ENCODE results near the gene DLEU7. TPM values are rescaled to one million over a fixed set of nuclear protein-coding genes. Genes with fewer than 3 reads are reported as not detected.

The DLEU7 gene
- total RNA-seq, 4 donors from 2014 or later = 0.11 to 0.13 TPM; not detected in 2

- Histone ChIP-seq H3K9me3 (no peaks in the 10 kb centered on the region), H3K4me1 (peaks cover 16 to 29% of the 10 kb centered on the region in 2 donors), H3K36me3 (no peaks in the 10 kb centered on the region), H3K27me3 (no peaks in the 10 kb centered on the region), H3K4me3 (replicated peaks in 1 of 3) (no peak overlapping the region), H3K27ac (no peak overlapping the region)
- intact Hi-C loops (cut with DNase I) = no loop called here
- DNase-seq = no peak
- no peak for TF ChIP-seq POLR2A (IDR thresholded peaks at IDR 0.05)
- TF ChIP-seq CTCF (IDR thresholded peaks at IDR 0.05) = no peak
- 32 to 36% methylated on average over 3 of the region's 3 CpGs for WGBS, 2 donors
These were observed 3.2 kb downstream of the DLEU7 start for GRCh38 chr13:50840284-50840683.

GRCh38 chr13:50839828-50840227, 3.7 kb downstream of the DLEU7 start:
- 92 to 95% methylated on average over 4 of the region's 4 CpGs for WGBS, 2 donors
- Histone ChIP-seq H3K4me1 (peaks cover 14 to 27% of the 10 kb centered on the region in 2 donors), H3K36me3 (no peaks in the 10 kb centered on the region), H3K27me3 (no peaks in the 10 kb centered on the region), H3K27ac (no peak overlapping the region), H3K9me3 (no peaks in the 10 kb centered on the region), H3K4me3 (replicated peaks in 1 of 3) (no peak overlapping the region)
- TF ChIP-seq CTCF (IDR thresholded peaks at IDR 0.05) = no peak
- no peak for TF ChIP-seq POLR2A (IDR thresholded peaks at IDR 0.05)
- intact Hi-C loops (cut with DNase I) = no loop called here
- no peak for DNase-seq

- H3K27ac ChIP-seq = no peak overlapping the region
- H3K9me3 ChIP-seq = no peaks in the 10 kb centered on the region
- no peak for TF ChIP-seq POLR2A (IDR thresholded peaks at IDR 0.05)
- no peak for TF ChIP-seq CTCF (IDR thresholded peaks at IDR 0.05)
- WGBS, 2 donors = 84 to 88% methylated on average over 8 of the region's 8 CpGs
- no peak for DNase-seq
- H3K27me3 ChIP-seq = no peaks in the 10 kb centered on the region
- intact Hi-C loops (cut with DNase I) = no loop called here
- H3K4me3 ChIP-seq (replicated peaks in 1 of 3) = no peak overlapping the region
- peaks cover 3 to 18% of the 10 kb centered on the region in 2 donors for H3K4me1 ChIP-seq
- H3K36me3 ChIP-seq = no peaks in the 10 kb centered on the region
These were observed 4.8 kb downstream of the DLEU7 start for GRCh38 chr13:50838701-50839100.

GRCh38 chr13:50838031-50838430, 5.5 kb downstream of the DLEU7 start:
- Histone ChIP-seq H3K36me3 (no peaks in the 10 kb centered on the region), H3K27ac (no peak overlapping the region), H3K4me3 (replicated peaks in 1 of 3) (no peak overlapping the region), H3K27me3 (no peaks in the 10 kb centered on the region), H3K4me1 (peaks cover 0 to 11% of the 10 kb centered on the region in 2 donors), H3K9me3 (no peaks in the 10 kb centered on the region)
- DNase-seq = no peak
- WGBS, 2 donors = 91 to 94% methylated on average over 5 of the region's 5 CpGs
- intact Hi-C loops (cut with DNase I) = no loop called here
- TF ChIP-seq POLR2A (IDR thresholded peaks at IDR 0.05) = no peak
- TF ChIP-seq CTCF (IDR thresholded peaks at IDR 0.05) = no peak

- Histone ChIP-seq H3K9me3 (no peaks in the 10 kb centered on the region), H3K4me3 (replicated peaks in 1 of 3) (no peak overlapping the region), H3K27ac (no peak overlapping the region), H3K36me3 (no peaks in the 10 kb centered on the region), H3K4me1 (no peaks in the 10 kb centered on the region), H3K27me3 (no peaks in the 10 kb centered on the region)
- DNase-seq = no peak
- TF ChIP-seq POLR2A (IDR thresholded peaks at IDR 0.05) = no peak
- TF ChIP-seq CTCF (IDR thresholded peaks at IDR 0.05) = no peak
- 93 to 96% methylated on average over 4 of the region's 4 CpGs for WGBS, 2 donors
- intact Hi-C loops (cut with DNase I) = no loop called here
These were observed 12.0 kb downstream of the DLEU7 start for GRCh38 chr13:50831512-50831911.
